GM12801 (cell line): ENCODE measurements around the gene ZDHHC22.

Experiments used
- TF ChIP-seq, protein P1 (sequence below): IDR thresholded peaks from one replicate; pipeline ENCODE4 v1.5.1; 2011; ENCODE audit warnings: control low read depth; ENCODE audit not compliant: insufficient read length; ENCODE audit errors: extremely low read depth

Gene ZDHHC22

DNA sequence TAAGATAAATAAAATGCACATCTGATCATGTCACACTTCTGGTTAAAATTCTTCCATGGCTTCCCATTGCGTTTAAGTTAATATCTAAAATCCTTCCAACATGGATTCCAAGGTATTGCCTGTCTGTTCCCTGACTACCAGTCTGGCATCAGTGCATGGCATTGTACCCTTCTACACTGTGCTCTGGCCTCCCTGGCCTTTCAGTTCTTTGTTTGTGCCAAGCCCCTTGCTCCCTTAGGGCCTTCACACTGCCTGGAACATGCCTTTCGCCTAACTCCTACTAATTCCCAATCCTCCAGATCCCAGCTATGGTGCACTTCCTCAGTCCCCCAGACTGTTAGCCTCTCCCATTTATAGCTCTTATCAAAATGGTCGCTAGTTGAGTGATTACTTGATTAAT, 37.2 kb downstream of the ZDHHC22 start:
- TF ChIP-seq, protein P1, sequence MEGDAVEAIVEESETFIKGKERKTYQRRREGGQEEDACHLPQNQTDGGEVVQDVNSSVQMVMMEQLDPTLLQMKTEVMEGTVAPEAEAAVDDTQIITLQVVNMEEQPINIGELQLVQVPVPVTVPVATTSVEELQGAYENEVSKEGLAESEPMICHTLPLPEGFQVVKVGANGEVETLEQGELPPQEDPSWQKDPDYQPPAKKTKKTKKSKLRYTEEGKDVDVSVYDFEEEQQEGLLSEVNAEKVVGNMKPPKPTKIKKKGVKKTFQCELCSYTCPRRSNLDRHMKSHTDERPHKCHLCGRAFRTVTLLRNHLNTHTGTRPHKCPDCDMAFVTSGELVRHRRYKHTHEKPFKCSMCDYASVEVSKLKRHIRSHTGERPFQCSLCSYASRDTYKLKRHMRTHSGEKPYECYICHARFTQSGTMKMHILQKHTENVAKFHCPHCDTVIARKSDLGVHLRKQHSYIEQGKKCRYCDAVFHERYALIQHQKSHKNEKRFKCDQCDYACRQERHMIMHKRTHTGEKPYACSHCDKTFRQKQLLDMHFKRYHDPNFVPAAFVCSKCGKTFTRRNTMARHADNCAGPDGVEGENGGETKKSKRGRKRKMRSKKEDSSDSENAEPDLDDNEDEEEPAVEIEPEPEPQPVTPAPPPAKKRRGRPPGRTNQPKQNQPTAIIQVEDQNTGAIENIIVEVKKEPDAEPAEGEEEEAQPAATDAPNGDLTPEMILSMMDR, result no peak

DNA sequence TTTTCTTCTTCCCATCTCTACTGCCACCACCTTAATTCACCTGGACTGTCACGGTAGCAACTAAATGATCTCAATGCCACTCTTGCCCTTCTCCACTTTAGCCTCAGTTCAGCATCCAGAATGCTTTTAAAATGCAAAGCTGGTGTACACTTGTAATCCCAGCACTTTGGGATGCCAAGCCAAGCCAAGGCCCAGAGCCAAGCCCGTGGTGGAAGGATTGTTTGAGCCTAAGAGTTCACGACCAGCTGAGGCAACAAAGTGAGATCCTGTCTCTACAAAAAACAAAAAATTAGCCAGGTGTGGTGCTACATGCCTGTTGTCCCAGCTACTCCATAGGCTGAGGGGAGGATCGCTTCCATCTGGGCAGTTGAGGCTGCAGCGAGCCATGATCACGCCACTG, 37.6 kb downstream of the ZDHHC22 start:
- TF ChIP-seq, protein P1, result no peak

DNA sequence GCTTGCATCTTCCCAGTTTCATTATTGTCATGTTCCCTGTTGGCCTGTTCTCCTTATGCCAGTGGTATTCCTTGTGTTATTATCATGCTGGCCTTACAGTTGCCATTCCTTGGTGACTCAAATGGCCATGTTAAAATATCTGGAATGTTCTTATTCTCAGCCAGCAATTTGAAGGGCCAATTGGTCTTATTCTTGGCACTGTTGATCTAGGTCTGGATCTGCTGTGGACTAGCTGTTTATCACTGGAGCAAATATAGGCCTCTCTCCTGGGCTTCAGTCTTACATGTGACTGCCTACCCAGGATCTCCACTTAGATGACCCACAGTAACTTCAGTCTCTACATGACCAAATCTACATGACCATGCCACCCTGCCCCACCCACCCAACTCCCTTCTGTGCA, 38.1 kb downstream of the ZDHHC22 start:
- TF ChIP-seq, protein P1, result no peak

DNA sequence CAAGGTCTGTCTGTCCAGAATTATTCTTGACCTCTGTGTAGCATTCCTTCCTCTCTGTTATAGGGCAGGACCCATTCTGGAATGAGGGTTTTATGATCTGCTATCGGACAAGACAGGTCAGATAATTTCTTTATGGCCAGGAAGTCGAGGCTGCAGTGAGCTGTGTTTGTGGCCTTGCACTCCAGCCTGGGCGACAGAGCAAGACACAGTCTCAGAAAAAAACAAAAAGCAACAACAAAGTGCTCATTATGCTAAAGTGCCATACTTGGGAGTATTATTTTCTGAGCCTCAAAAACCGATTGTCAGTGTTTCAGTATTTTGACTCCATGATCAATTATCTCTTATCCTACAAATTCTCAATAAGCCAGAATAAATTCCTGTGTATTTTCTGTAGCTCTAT, 39.4 kb downstream of the ZDHHC22 start:
- TF ChIP-seq, protein P1, result no peak

DNA sequence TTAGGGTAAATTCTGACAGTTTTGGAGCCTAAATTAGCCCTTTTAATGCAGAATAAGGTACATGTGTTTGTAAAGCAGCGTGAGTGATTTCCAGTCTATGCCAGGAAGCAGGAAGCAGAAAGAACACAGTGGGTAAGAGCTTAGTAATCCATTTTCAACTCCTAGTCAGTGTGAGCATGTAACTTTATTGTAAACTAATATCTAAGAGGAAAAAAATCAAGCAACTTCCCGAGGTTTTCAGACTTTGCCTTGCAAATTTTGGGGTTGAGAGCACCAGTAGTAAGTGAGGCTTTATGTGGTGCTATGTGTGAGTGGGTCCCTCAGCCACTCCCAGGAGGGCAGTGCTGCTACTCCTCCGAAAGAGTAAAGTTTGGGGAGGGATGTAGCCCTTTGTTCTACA, 40.6 kb downstream of the ZDHHC22 start:
- TF ChIP-seq, protein P1, result no peak

DNA sequence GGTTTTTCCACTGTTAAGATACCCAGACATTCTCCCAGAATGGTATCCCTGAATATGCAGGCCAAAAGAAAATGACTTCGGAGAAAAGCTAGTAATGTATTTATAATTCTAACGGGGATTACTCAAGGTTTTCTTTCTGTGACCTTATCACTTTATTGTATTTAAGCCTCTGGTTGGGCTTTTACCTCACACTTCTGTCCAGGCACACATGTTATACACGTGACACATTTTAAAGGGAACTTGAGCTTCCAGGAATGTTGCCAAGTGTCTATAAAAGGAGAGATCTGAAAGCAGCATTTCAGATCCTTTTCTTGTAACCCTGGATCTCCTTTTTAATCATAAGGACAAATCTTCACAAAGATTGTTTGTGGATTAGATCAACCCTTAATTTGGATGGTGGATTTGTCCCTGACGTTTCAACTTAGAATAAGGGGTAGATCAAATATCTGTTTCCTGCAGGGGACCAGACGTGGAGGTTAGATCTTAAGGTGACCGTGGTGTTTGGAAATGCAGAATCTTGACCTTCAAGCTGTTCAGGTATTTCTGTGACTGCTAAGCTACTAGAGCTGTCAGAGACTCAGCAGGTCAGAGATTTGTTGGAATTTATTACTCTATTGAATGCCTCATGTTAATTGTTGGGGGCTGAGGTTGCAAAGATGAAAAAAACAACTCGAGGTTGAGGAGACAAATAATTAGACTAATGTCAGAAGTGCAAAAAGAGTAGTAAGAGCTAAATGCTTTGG, 42.0 kb downstream of the ZDHHC22 start:
- TF ChIP-seq, protein P1, result no peak

DNA sequence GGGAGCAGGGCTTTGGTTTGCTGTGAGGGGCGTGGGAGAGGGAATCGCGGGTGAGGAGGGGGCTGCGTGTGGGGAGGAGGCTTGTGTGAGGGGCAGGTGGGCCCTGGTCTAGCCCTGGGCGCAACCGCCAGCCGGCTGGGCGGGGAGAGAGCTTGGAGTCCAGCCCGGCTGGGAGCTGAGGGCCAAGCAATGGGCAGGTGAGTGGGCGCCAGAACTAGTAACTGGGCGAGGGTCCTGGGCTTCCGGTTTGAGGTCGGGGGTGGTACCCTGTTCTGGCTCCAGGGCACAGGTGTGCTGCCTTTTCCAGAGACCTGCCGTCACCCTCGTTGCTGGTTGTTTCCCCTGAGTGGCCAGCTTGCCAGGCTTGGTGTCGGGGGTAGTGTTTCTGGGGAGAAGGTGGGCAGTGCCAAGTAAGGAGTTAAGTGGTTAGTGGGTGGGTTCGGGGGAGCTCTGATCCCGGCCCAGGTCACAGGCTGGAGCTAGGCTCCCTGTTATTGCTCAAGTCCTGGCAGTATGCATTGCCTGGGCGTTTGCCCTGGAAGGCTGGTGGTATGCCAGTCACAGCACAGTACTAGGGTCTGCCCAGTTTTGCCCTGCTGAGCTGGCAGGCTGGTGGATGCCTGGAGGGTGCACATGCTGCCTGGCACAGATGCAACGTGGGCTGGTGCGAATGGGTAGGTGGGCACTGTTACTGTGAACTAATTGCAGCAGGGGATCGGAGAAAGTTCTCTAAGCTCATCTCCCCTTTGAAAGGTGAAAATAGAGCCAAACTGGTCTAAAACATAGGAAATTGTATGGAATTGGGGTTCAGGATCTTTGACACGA, 42.9 kb downstream of the ZDHHC22 start:
- TF ChIP-seq, protein P1, result no peak
